WTC11 (cell line): Measurements from ENCODE around the gene CNOT1.

Experiments used
- CREM ChIP-seq: sonication (generic); formaldehyde crosslinking; IDR thresholded peaks from 2 replicates; pipeline ENCODE4 v1.8.1; 2022; ENCODE audit warnings: mild to moderate bottlenecking, missing genetic modification reagents, moderate library complexity
- FOXP1 ChIP-seq: sonication (generic); formaldehyde crosslinking; IDR thresholded peaks from 2 replicates; pipeline ENCODE4 v1.8.0; 2022; ENCODE audit warnings: missing genetic modification reagents, mild to moderate bottlenecking, moderate library complexity, borderline replicate concordance
- MYBL2 ChIP-seq: sonication (generic); formaldehyde crosslinking; IDR thresholded peaks from 2 replicates; pipeline ENCODE4 v1.8.1; 2023; ENCODE audit warnings: mild to moderate bottlenecking, moderate library complexity, missing genetic modification reagents
- NR1H2 ChIP-seq: sonication (generic); formaldehyde crosslinking; IDR thresholded peaks from 2 replicates; pipeline ENCODE4 v1.9.0; 2021; ENCODE audit warnings: mild to moderate bottlenecking, moderate library complexity, missing genetic modification reagents
- TEAD4 ChIP-seq: sonication (generic); formaldehyde crosslinking; IDR thresholded peaks from 2 replicates; pipeline ENCODE4 v1.8.0; 2022; ENCODE audit warnings: mild to moderate bottlenecking, missing genetic modification reagents
- ZBTB21 ChIP-seq: sonication (generic); formaldehyde crosslinking; IDR thresholded peaks from 2 replicates; pipeline ENCODE4 v1.8.1; 2023; ENCODE audit warnings: mild to moderate bottlenecking, missing genetic modification reagents, borderline replicate concordance
- ZNF263 ChIP-seq: sonication (generic); formaldehyde crosslinking; IDR thresholded peaks from 2 replicates; pipeline ENCODE4 v1.8.1; 2022; ENCODE audit warnings: low read depth, mild to moderate bottlenecking, moderate library complexity, missing genetic modification reagents
- ZNF317 ChIP-seq: sonication (generic); formaldehyde crosslinking; IDR thresholded peaks from 2 replicates; pipeline ENCODE4 v1.8.1; 2023; ENCODE audit warnings: low read depth, mild to moderate bottlenecking, moderate library complexity, missing genetic modification reagents, borderline replicate concordance
- TF ChIP-seq, protein P1 (sequence below): sonication (generic); formaldehyde crosslinking; IDR thresholded peaks from 2 replicates; pipeline ENCODE4 v1.8.0; 2022; ENCODE audit warnings: mild to moderate bottlenecking, missing genetic modification reagents
- TF ChIP-seq, protein P2 (sequence below): fragments of 200-600 bp; IDR thresholded peaks from 2 replicates; pipeline ENCODE4 v1.8.0; 2022; ENCODE audit warnings: antibody characterized with exemption
- TF ChIP-seq, protein P3 (sequence below): fragments of 250-450 bp; sonication (Bioruptor Pico); conservative IDR thresholded peaks from 2 replicates; pipeline ENCODE4 v1.9.0; 2021; ENCODE audit warnings: mild to moderate bottlenecking
- TF ChIP-seq, protein P4 (sequence below): sonication (generic); formaldehyde crosslinking; IDR thresholded peaks from 2 replicates; pipeline ENCODE4 v1.8.1; 2022; ENCODE audit warnings: mild to moderate bottlenecking, missing genetic modification reagents, moderate library complexity, borderline replicate concordance

DNA sequence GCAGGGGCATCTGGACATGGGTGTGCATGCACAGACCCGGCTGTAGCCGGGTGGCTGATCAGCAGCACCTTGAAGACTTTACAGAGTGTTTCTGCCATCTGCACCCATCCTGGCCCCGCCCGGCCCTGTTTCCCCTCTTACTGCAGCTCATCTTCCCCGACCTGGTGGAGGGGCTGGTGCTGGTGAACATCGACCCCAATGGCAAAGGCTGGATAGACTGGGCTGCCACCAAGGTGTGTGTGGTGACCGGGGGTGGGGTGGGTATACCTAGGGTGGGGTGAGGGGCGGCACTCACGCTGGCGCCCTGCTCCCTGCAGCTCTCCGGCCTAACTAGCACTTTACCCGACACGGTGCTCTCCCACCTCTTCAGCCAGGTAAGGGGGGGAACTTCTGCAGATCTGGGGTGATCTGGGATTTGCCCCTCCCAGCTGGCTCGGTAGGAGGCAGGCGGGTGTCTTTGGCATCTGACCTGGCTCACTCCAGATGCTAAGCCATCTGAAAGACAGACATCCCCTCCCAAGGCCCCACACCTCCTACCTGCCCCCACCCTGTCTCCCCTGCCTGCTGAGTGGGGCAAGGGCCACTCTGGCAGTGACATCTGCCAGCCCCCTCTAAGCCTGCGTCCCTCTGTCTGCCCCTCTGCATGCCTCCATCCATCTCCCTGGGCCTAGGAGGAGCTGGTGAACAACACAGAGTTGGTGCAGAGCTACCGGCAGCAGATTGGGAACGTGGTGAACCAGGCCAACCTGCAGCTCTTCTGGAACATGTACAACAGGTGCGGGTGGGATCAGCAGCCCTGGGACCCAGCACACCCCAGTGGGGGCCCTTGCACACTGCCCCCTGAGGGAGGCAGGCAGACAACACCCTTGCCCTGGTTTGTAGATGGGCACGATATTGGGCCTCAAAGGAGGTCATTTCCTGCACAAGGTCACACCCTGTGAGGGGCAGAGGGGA, 123.1 kb downstream of the CNOT1 start:
- TF ChIP-seq, protein P1, sequence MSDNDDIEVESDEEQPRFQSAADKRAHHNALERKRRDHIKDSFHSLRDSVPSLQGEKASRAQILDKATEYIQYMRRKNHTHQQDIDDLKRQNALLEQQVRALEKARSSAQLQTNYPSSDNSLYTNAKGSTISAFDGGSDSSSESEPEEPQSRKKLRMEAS, result no peak
- TF ChIP-seq TEAD4 (CRISPR knock-in tag) (no peak), MYBL2 (CRISPR knock-in tag) (no peak), CREM (no peak), ZNF263 (CRISPR knock-in tag) (no peak), FOXP1 (CRISPR knock-in tag) (no peak), ZBTB21 (CRISPR knock-in tag) (no peak), NR1H2 (CRISPR knock-in tag) (no peak), ZNF317 (CRISPR knock-in tag) (no peak)
- TF ChIP-seq, protein P2, sequence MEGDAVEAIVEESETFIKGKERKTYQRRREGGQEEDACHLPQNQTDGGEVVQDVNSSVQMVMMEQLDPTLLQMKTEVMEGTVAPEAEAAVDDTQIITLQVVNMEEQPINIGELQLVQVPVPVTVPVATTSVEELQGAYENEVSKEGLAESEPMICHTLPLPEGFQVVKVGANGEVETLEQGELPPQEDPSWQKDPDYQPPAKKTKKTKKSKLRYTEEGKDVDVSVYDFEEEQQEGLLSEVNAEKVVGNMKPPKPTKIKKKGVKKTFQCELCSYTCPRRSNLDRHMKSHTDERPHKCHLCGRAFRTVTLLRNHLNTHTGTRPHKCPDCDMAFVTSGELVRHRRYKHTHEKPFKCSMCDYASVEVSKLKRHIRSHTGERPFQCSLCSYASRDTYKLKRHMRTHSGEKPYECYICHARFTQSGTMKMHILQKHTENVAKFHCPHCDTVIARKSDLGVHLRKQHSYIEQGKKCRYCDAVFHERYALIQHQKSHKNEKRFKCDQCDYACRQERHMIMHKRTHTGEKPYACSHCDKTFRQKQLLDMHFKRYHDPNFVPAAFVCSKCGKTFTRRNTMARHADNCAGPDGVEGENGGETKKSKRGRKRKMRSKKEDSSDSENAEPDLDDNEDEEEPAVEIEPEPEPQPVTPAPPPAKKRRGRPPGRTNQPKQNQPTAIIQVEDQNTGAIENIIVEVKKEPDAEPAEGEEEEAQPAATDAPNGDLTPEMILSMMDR, result no peak
- TF ChIP-seq, protein P3, sequence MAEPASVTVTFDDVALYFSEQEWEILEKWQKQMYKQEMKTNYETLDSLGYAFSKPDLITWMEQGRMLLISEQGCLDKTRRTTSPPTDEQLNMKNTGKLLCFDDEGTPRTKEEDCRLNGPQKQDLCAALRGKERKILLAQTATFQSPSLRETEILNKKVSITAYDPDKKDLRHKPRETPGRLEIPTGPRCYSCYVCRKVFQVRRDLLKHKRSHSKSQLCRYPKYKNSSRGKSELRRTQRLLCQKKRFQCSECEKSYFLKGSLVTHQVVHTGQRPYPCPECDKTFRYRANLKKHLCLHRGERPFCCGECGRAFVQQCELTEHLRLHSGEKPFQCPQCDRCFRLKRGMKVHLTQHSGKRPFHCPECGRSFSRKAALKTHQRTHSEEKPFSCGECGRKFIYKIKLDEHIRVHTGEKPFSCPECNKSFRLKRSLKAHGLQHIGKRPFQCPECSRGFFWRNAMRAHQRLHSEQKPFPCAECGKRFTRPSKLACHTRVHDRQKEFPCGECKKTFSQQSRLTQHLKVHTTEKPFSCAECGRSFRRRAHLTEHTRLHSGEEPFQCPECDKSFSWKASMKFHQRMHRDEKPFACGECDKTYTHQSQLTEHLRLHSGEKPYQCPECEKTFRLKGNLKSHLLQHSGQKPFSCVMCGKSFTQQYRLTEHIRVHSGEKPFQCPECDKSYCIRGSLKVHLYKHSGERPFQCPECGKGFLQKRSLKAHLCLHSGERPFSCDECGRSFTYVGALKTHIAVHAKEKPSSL (CRISPR knock-in tag), result no peak
- TF ChIP-seq, protein P4, sequence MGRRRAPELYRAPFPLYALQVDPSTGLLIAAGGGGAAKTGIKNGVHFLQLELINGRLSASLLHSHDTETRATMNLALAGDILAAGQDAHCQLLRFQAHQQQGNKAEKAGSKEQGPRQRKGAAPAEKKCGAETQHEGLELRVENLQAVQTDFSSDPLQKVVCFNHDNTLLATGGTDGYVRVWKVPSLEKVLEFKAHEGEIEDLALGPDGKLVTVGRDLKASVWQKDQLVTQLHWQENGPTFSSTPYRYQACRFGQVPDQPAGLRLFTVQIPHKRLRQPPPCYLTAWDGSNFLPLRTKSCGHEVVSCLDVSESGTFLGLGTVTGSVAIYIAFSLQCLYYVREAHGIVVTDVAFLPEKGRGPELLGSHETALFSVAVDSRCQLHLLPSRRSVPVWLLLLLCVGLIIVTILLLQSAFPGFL (CRISPR knock-in tag), result no peak
